Ishikawa (cell line): Measurements from ENCODE around the gene CTAG1A.

Experiments
- CEBPB ChIP-seq: IDR thresholded peaks from 2 replicates; pipeline ENCODE4 v1.6.1; 2012
- CREB1 ChIP-seq: IDR thresholded peaks from 2 replicates; pipeline ENCODE4 v1.6.1; 2012; ENCODE audit warnings: low read depth
- EGR1 ChIP-seq: IDR thresholded peaks from 2 replicates; pipeline ENCODE4 v1.6.1; 2012
- EP300 ChIP-seq: IDR thresholded peaks from 2 replicates; pipeline ENCODE4 v1.6.1; 2012; ENCODE audit warnings: borderline replicate concordance
- FOXM1 ChIP-seq: IDR thresholded peaks from 2 replicates; pipeline ENCODE4 v1.6.1; 2012; ENCODE audit warnings: low read depth, borderline replicate concordance
- NFIC ChIP-seq: IDR thresholded peaks from 2 replicates; pipeline ENCODE4 v1.6.1; 2012
- RAD21 ChIP-seq: IDR thresholded peaks from 2 replicates; pipeline ENCODE4 v1.6.1; 2012; ENCODE audit warnings: low read depth
- TAF1 ChIP-seq: IDR thresholded peaks from 2 replicates; pipeline ENCODE4 v1.6.1; 2012; ENCODE audit warnings: low read depth, mild to moderate bottlenecking
- TCF12 ChIP-seq: IDR thresholded peaks from 2 replicates; pipeline ENCODE4 v1.6.1; 2012; ENCODE audit warnings: low read depth
- TEAD4 ChIP-seq: IDR thresholded peaks from 2 replicates; pipeline ENCODE4 v1.6.1; 2012
- YY1 ChIP-seq: IDR thresholded peaks from 2 replicates; pipeline ENCODE4 v1.6.1; 2012; ENCODE audit warnings: low read depth
- ZBTB7A ChIP-seq: IDR thresholded peaks from 2 replicates; pipeline ENCODE4 v1.6.1; 2012; ENCODE audit warnings: low read depth
- TF ChIP-seq, protein P1 (sequence below): IDR thresholded peaks from 2 replicates; pipeline ENCODE4 v1.6.1; 2012
- TF ChIP-seq, protein P2 (sequence below): IDR thresholded peaks from 2 replicates; pipeline ENCODE4 v1.6.1; 2012
- TF ChIP-seq, protein P3 (sequence below): IDR thresholded peaks from 2 replicates; pipeline ENCODE4 v1.6.1; 2012; ENCODE audit warnings: low read depth, mild to moderate bottlenecking

CTAG1A gene

DNA sequence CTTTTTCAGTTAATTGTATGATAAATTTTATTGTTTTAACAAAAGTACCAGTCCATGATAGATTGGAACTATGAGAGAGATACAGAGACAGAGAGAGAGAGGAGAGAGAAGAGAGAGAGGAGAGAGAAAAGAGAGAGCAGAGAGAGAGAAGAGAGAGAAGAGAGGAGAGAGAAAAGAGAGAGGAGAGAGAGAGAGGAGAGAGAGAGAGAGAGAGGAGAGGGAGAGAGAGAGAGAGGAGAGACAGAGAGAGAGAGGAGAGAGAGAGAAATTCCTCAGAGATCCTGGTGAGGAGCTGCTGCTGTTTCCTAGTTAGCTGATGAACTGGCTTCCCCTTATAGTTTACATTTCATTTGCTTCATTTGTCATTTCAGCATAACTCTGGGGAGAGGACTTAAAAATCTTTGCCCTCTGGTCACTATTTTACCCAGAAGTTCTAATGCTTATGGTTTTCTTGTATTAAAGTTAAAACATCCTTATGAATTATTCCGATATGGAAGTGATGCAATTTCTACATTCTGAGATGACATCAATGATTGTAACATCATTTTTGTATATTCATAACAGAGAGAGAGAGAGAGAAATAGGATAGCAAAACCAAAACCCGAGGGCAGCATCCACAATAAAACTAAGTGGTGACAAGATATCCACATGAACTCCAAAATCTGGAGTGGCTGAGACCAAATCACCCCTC lies 10.8 kb downstream of the CTAG1A start:
- TF ChIP-seq TEAD4: no peak
- TF ChIP-seq, protein P1, sequence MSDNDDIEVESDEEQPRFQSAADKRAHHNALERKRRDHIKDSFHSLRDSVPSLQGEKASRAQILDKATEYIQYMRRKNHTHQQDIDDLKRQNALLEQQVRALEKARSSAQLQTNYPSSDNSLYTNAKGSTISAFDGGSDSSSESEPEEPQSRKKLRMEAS: no peak
- no peak for TF ChIP-seq CREB1

DNA sequence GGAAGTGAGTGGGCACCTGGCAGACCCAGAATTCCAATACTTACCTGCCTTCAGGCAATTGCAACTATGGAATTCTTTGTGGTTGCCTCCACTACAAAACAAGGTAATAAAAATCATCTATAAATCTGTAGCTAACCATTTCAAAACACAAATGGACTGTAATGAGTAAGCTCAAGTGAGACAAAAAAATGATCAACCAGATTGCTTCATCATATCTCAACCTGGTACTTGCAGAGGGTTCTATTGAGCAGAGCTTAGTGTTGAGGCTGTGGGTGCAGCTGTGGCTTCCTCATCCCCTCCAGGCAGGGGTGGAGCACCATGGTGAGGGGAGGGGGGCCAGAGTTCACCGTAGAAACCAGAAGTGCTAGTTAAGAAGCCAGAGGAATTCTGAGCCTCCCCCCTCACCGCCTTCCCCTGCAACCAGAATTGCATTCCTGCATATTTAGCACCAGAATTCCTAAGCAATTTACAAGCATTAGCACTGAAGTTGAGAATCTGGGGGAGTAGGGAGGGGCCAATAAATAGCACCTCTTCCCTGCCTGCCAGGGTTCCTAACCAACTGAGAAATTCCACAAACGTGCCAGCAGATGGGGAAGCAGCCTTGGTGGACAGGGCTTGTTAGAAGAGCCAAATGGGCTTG lies 11.5 kb downstream of the CTAG1A start:
- TF ChIP-seq TEAD4 (peak; percentile 85), RAD21 (peak; percentile 48; the same call in 1 of the 2 replicates), TAF1 (no peak), CEBPB (no peak), TCF12 (no peak), FOXM1 (no peak), YY1 (no peak), CREB1 (no peak), NFIC (no peak; the same call in 1 of the 2 replicates), EP300 (0 out of 2 replicates have a peak, but pooled peaks have one; percentile 40), ZBTB7A (no peak), EGR1 (no peak)
- TF ChIP-seq, protein P2, sequence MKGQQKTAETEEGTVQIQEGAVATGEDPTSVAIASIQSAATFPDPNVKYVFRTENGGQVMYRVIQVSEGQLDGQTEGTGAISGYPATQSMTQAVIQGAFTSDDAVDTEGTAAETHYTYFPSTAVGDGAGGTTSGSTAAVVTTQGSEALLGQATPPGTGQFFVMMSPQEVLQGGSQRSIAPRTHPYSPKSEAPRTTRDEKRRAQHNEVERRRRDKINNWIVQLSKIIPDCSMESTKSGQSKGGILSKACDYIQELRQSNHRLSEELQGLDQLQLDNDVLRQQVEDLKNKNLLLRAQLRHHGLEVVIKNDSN: no peak
- TF ChIP-seq, protein P3, sequence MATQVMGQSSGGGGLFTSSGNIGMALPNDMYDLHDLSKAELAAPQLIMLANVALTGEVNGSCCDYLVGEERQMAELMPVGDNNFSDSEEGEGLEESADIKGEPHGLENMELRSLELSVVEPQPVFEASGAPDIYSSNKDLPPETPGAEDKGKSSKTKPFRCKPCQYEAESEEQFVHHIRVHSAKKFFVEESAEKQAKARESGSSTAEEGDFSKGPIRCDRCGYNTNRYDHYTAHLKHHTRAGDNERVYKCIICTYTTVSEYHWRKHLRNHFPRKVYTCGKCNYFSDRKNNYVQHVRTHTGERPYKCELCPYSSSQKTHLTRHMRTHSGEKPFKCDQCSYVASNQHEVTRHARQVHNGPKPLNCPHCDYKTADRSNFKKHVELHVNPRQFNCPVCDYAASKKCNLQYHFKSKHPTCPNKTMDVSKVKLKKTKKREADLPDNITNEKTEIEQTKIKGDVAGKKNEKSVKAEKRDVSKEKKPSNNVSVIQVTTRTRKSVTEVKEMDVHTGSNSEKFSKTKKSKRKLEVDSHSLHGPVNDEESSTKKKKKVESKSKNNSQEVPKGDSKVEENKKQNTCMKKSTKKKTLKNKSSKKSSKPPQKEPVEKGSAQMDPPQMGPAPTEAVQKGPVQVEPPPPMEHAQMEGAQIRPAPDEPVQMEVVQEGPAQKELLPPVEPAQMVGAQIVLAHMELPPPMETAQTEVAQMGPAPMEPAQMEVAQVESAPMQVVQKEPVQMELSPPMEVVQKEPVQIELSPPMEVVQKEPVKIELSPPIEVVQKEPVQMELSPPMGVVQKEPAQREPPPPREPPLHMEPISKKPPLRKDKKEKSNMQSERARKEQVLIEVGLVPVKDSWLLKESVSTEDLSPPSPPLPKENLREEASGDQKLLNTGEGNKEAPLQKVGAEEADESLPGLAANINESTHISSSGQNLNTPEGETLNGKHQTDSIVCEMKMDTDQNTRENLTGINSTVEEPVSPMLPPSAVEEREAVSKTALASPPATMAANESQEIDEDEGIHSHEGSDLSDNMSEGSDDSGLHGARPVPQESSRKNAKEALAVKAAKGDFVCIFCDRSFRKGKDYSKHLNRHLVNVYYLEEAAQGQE: no peak
- TF ChIP-seq, protein P1: no peak

DNA sequence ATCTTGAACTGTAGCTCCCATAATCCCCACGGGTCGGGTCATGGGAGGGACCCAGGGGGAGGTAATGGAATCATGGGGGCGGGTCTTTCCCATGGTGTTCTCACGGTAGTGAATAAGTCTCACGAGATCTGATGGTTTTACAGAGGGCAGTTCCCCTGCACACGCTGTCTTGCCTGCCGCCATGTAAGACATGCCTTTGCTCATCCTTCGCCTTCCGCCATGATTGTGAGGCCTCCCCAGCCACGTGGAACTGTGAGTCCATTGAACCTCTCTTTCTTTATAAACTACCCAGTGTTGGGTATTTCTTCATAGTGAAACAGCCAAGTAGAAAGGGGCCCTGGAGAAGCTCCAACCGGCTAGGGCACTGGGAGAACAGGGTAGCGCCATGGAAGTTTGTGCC lies 12.3 kb downstream of the CTAG1A start:
- TF ChIP-seq NFIC: no peak
- TF ChIP-seq, protein P1: no peak
- TF ChIP-seq EP300: no peak
- TF ChIP-seq EGR1: no peak
- no peak for TF ChIP-seq TAF1

DNA sequence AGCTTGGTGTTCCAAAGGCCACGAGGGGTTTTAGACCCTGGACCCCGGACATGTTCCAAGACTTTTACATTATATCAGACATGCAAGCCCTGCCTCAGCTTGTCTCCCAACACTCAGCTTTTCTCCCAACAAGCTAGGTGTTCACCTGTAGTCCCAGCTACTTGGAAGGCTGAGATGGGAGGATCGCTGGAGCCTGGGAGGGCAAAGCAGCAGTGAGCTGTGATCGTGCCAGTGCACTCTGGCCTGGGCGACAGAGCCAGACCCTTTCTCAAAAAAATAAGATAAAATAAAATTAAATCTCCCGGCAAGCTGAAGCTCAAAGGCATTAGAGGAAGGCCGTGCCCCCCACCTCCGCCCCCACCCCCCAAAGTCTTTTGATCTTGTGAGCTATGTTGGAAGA lies 13.7 kb downstream of the CTAG1A start:
- TF ChIP-seq FOXM1 (no peak), EP300 (no peak)

DNA sequence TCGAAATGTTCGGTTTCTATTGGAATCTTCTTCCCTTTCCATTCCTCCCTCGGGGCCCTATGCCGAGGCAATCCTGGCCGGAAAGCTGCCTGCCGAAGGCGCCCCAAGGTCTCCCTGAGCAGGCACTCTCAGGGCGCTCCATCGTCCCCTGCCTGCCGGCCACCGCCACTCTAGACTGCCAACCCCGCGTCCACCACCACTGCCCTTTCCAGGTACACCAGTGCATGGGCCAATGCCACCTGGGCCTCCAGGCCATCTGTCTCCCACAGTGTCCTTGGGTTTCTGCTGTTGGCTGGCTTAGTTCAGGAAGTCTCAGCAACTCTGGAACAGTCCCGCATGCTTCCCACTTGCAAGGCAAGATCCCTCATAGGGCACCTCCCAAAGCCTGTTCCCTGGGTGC lies 14.6 kb downstream of the CTAG1A start:
- TF ChIP-seq ZBTB7A: no peak
- TF ChIP-seq TCF12: no peak
- TF ChIP-seq CREB1: no peak
- TF ChIP-seq, protein P1: no peak
- TF ChIP-seq EGR1: no peak
- no peak for TF ChIP-seq TAF1
- no peak for TF ChIP-seq NFIC
- no peak for TF ChIP-seq TEAD4
- TF ChIP-seq RAD21: no peak
- TF ChIP-seq, protein P3: no peak
- TF ChIP-seq EP300: no peak
- TF ChIP-seq FOXM1: no peak
- TF ChIP-seq, protein P2: no peak
- no peak for TF ChIP-seq CEBPB
- no peak for TF ChIP-seq YY1

DNA sequence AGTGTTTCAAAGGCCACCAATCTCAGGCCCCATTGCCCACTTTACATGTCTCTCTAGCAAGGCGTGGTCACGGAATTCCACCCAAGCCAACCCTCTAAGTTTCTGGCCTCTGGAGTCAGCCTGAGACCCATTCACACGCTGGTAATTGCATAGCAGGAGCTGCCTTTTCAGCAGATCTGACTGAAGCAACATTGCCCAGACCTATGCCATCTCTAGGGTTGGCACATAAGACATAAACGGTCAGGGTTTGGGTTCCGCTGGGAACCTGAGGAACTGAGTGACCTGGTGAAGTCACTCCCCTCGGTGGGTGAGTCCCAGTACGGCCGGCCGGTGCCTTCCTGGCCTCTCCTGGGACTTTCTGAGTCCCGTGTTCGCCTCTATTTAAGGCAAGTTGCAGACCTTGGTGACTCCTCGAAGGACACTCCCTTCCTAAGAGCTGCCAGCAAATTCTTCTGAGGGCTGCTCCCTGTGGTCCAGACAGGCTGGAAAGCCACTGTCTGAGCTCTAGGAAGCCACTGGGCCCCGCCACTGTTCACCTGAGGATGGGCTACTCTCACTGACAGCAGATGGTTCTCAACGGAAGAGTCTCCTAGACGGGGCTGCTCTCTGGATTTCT lies 15.9 kb downstream of the CTAG1A start:
- no peak for TF ChIP-seq ZBTB7A
- TF ChIP-seq NFIC: no peak
- TF ChIP-seq RAD21: no peak
- TF ChIP-seq, protein P1: no peak
- no peak for TF ChIP-seq FOXM1
- TF ChIP-seq CREB1: no peak
- TF ChIP-seq TCF12: no peak
- no peak for TF ChIP-seq CEBPB
- TF ChIP-seq EGR1: no peak
- TF ChIP-seq, protein P3: no peak
- no peak for TF ChIP-seq TEAD4
- no peak for TF ChIP-seq TAF1
- TF ChIP-seq, protein P2: no peak
- TF ChIP-seq EP300: no peak
- no peak for TF ChIP-seq YY1
